GM23338 (cell line): Measurements from ENCODE around the gene LHX3. TPM values are rescaled to one million over a fixed set of nuclear protein-coding genes. Genes with fewer than 3 reads are reported as not detected.

ENCODE experiments used
- CREB1 ChIP-seq: fragments of 250-450 bp; sonication (Bioruptor Pico); IDR thresholded peaks from 2 replicates; pipeline ENCODE4 v1.5.0; 2020; ENCODE audit warnings: low read depth, mild to moderate bottlenecking, moderate library complexity
- EZH2 ChIP-seq: fragments of 200-600 bp; sonication (generic); IDR thresholded peaks from one replicate; pipeline ENCODE4 v1.8.0; 2017; ENCODE audit warnings: antibody characterized with exemption, mild to moderate bottlenecking, low read depth; ENCODE audit not compliant: unreplicated experiment
- POLR2AphosphoS5 ChIP-seq: IDR thresholded peaks from 2 replicates; pipeline ENCODE4 v1.6.1; 2016; ENCODE audit warnings: antibody characterized with exemption, low read depth
- REST ChIP-seq: IDR thresholded peaks from one replicate; pipeline ENCODE4 v1.6.1; 2018; ENCODE audit warnings: antibody characterized with exemption; ENCODE audit not compliant: unreplicated experiment
- ZNF114 ChIP-seq: fragments of 250-450 bp; sonication (Bioruptor Pico); IDR thresholded peaks from 2 replicates; pipeline ENCODE4 v1.5.0; 2020; ENCODE audit warnings: mild to moderate bottlenecking, moderate library complexity
- ZNF331 ChIP-seq: fragments of 250-450 bp; sonication (Bioruptor Pico); IDR thresholded peaks from 2 replicates; pipeline ENCODE4 v1.5.0; 2020; ENCODE audit warnings: low read depth, mild to moderate bottlenecking, moderate library complexity
- ZNF462 ChIP-seq: fragments of 250-450 bp; sonication (Bioruptor Pico); IDR thresholded peaks from 2 replicates; pipeline ENCODE4 v1.5.0; 2020; ENCODE audit warnings: mild to moderate bottlenecking, moderate library complexity
- polyA plus RNA-seq: library from polyadenylated mRNA; unstranded; fragments of >200 nt; fragmentation: Nextera tagmentation; extraction: Ambion mirVana; gene quantifications from 2 replicates; pipeline ENCODE4 v1.2.1, GENCODE V29; 2016
- total RNA-seq: library from RNA; depleted of rRNA; stranded (reverse); fragments of >200 nt; shearing (Covaris generic); gene quantifications from 2 replicates; pipeline ENCODE4 v1.2.3, GENCODE V29; 2014

Gene LHX3
- total and polyA plus RNA-seq, 2 experiments from 2014 or later: 0.08 TPM; not detected in 1

DNA sequence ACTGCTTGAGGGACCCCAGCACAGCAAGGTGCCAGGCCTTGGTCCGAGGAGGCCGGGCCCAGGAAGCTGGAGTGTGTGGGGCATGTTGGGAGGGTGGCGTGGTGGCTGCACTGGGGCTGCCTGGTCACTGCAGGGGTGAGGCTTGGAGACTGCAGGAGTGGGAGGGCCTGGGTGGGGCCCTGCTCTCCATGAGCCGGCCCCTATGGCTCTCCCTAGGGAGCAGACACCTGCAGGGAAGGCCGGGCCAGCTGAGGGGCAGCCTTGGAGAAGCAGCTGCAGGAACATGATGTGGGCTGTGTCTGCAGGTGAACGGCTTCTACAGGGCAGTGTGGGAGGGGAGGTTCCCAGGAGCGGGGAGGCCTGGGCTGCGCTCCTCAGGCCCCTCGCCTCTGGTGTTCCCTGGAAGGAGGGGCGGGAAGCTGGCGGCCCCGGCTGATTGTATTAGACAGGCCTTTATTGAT, 44.5 kb downstream of the LHX3 start (continued):
- no peak for TF ChIP-seq ZNF462 (CRISPR knock-in tag)
- no peak for TF ChIP-seq EZH2
- no peak for TF ChIP-seq CREB1
- TF ChIP-seq ZNF114 (CRISPR knock-in tag): no peak
- TF ChIP-seq REST: no peak
- no peak for TF ChIP-seq POLR2AphosphoS5
- TF ChIP-seq ZNF331 (CRISPR knock-in tag): no peak
